Endodermal cell (in vitro differentiated cells): ENCODE results near the gene DPPA5. TPM values are rescaled to one million over a fixed set of nuclear protein-coding genes. Genes with fewer than 3 reads are reported as not detected.

ENCODE experiments used
- DNase-seq: peaks from one replicate; pipeline ENCODE4 v3.0.0-alpha.2; 2017
- H3K27ac ChIP-seq: 2 replicates; pipeline ENCODE4 v1.5.1; 2013; ENCODE audit warnings: mild to moderate bottlenecking, low read depth, low read length, moderate library complexity
- H3K27me3 ChIP-seq: 2 replicates; pipeline ENCODE4 v1.6.1; 2013; ENCODE audit warnings: mild to moderate bottlenecking, low read length, moderate library complexity; ENCODE audit not compliant: insufficient read depth, control insufficient read depth, poor library complexity, severe bottlenecking
- H3K36me3 ChIP-seq: 2 replicates; pipeline ENCODE4 v1.7.0; 2013; ENCODE audit warnings: mild to moderate bottlenecking, low read length, moderate library complexity; ENCODE audit not compliant: control insufficient read depth, insufficient read depth
- H3K4me1 ChIP-seq: one replicate; pipeline ENCODE4 v1.7.0; 2013; ENCODE audit warnings: low read length; ENCODE audit not compliant: control insufficient read depth, insufficient read depth
- H3K4me3 ChIP-seq: 2 replicates; pipeline ENCODE4 v1.5.1; 2013; ENCODE audit warnings: mild to moderate bottlenecking, low read length, moderate library complexity
- H3K9ac ChIP-seq: 2 replicates; pipeline ENCODE4 v1.6.1; 2013; ENCODE audit warnings: mild to moderate bottlenecking, low read length, moderate library complexity; ENCODE audit not compliant: poor library complexity, severe bottlenecking; ENCODE audit errors: extremely low read depth
- H3K9me3 ChIP-seq: 2 replicates; pipeline ENCODE4 v1.6.1; 2013; ENCODE audit warnings: mild to moderate bottlenecking, low read length, moderate library complexity; ENCODE audit not compliant: control insufficient read depth
- H3K27ac Mint-ChIP-seq: 2 replicates; pipeline ENCODE4 v1.8.0; 2020; ENCODE audit warnings: mixed read lengths
- H3K27me3 Mint-ChIP-seq: 2 replicates; pipeline ENCODE4 v1.8.0; 2021; ENCODE audit warnings: mild to moderate bottlenecking, mixed read lengths; ENCODE audit not compliant: insufficient read depth
- H3K36me3 Mint-ChIP-seq: 2 replicates; pipeline ENCODE4 v1.8.0; 2020; ENCODE audit warnings: low read depth, mixed read lengths
- H3K4me1 Mint-ChIP-seq: 2 replicates; pipeline ENCODE4 v1.8.0; 2020; ENCODE audit warnings: mixed read lengths
- H3K4me3 Mint-ChIP-seq: 2 replicates; pipeline ENCODE4 v1.8.0; 2020; ENCODE audit warnings: mild to moderate bottlenecking, moderate library complexity, mixed read lengths
- H3K9me3 Mint-ChIP-seq: 2 replicates; pipeline ENCODE4 v1.8.0; 2020; ENCODE audit warnings: mild to moderate bottlenecking, mixed read lengths
- WGBS, 2 experiments: methylation state at CpG; one replicate each; pipeline versions ENCODE4 v1.1.5 to v1.1.7; 2013; ENCODE audit warnings: missing lambda C conversion rate in 2 of 2, mixed read lengths in 1 of 2; ENCODE audit not compliant: insufficient coverage in 1 of 2, insufficient read length in 1 of 2; 5-methylcytosine and 5-hydroxymethylcytosine counted together
- total RNA-seq, 2 donors: library from RNA; stranded (reverse); fragmentation: NEBNext Ultra II Directional in 1 of 2; extraction: Animal tissue kit (Norgen Biotek cat#: 25700) in 1 of 2; gene quantifications; 2 replicates in 1 of 2; 3 replicates in 1 of 2; pipeline ENCODE4 v1.2.1, GENCODE V29; 2021
- TF ChIP-seq, protein P1 (sequence below): fragments of 200-600 bp; sonication (generic); conservative IDR thresholded peaks from 2 replicates; pipeline ENCODE4 v1.5.0; 2021; ENCODE audit warnings: antibody characterized with exemption, mild to moderate bottlenecking

DPPA5 gene
- total RNA-seq, 2 donors from 2014 or later: not detected

GRCh38 chr6:73369563-73369962 is 15.5 kb upstream of the DPPA5 start, which contains the start of gene OOEP:
TSS of gene OOEP (minus strand) at chr6:73369897. CDS start at chr6:73369792, 105 bp downstream.
- no peak for DNase-seq
- Histone ChIP-seq H3K36me3 (no peaks in the 10 kb centered on the region), H3K4me3 (no peak within 1 kb of the TSS), H3K9me3 (peaks cover 10% of the 10 kb centered on the region), H3K27me3 (no peaks in the 10 kb centered on the region), H3K9ac (no peak within 1 kb of the TSS), H3K27ac (no peak within 1 kb of the TSS), H3K4me1 (no peaks in the 10 kb centered on the region)
- Mint-ChIP-seq H3K9me3 (peaks cover 9% of the 10 kb centered on the region), H3K4me3 (no peak within 1 kb of the TSS), H3K27ac (no peak within 1 kb of the TSS), H3K36me3 (no peaks in the 10 kb centered on the region), H3K27me3 (no peaks in the 10 kb centered on the region), H3K4me1 (peaks cover 8% of the 10 kb centered on the region)
- 96 to 97% methylated on average over 31 to 36 of the region's 36 CpGs for WGBS, 2 experiments
- TF ChIP-seq, protein P1, sequence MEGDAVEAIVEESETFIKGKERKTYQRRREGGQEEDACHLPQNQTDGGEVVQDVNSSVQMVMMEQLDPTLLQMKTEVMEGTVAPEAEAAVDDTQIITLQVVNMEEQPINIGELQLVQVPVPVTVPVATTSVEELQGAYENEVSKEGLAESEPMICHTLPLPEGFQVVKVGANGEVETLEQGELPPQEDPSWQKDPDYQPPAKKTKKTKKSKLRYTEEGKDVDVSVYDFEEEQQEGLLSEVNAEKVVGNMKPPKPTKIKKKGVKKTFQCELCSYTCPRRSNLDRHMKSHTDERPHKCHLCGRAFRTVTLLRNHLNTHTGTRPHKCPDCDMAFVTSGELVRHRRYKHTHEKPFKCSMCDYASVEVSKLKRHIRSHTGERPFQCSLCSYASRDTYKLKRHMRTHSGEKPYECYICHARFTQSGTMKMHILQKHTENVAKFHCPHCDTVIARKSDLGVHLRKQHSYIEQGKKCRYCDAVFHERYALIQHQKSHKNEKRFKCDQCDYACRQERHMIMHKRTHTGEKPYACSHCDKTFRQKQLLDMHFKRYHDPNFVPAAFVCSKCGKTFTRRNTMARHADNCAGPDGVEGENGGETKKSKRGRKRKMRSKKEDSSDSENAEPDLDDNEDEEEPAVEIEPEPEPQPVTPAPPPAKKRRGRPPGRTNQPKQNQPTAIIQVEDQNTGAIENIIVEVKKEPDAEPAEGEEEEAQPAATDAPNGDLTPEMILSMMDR: no peak

DNA sequence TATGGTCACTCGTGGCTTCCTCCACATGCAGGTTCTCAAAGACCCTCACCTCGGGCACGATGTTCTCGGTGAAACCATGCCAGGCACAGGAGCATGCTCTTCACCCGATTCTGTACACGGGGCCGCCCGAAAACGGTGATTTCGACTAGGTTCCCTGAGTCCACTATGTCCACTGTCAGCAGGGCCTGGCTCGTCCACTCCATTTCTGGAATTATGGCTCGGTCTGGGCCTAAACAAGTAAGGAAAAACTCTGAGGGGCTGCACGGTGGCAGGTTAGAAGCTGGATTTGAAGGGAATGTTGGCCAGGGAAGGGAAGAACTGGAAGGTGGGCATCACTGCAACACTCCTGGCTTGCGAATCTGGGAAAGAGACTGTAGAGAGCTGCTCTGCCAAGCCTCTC is 15.1 kb upstream of the DPPA5 start:
- no peaks in the 10 kb centered on the region for H3K27me3 Mint-ChIP-seq
- H3K27ac ChIP-seq: no peak overlapping the region
- peaks cover 10% of the 10 kb centered on the region for H3K9me3 ChIP-seq
- H3K9me3 Mint-ChIP-seq: peaks cover 9% of the 10 kb centered on the region
- TF ChIP-seq, protein P1: no peak
- no peaks in the 10 kb centered on the region for H3K4me1 ChIP-seq
- WGBS, 2 experiments: 95% methylated on average over 14 of the region's 14 CpGs
- no peak overlapping the region for H3K4me3 ChIP-seq
- H3K27me3 ChIP-seq: no peaks in the 10 kb centered on the region
- no peaks in the 10 kb centered on the region for H3K36me3 Mint-ChIP-seq
- H3K36me3 ChIP-seq: no peaks in the 10 kb centered on the region
- no peak overlapping the region for H3K27ac Mint-ChIP-seq
- no peak for DNase-seq
- peaks cover 8% of the 10 kb centered on the region for H3K4me1 Mint-ChIP-seq
- H3K9ac ChIP-seq: no peak overlapping the region
- no peak overlapping the region for H3K4me3 Mint-ChIP-seq

GRCh38 chr6:73368675-73369074 is 14.6 kb upstream of the DPPA5 start:
- H3K36me3 ChIP-seq: no peaks in the 10 kb centered on the region
- peaks cover 9% of the 10 kb centered on the region for H3K9me3 Mint-ChIP-seq
- DNase-seq: no peak
- no peaks in the 10 kb centered on the region for H3K4me1 ChIP-seq
- TF ChIP-seq, protein P1: no peak
- 80 to 100% methylated on average over 2 to 4 of the region's 4 CpGs for WGBS, 2 experiments
- H3K4me3 Mint-ChIP-seq: no peak overlapping the region
- H3K4me1 Mint-ChIP-seq: peaks cover 8% of the 10 kb centered on the region
- no peaks in the 10 kb centered on the region for H3K36me3 Mint-ChIP-seq
- peaks cover 10% of the 10 kb centered on the region for H3K9me3 ChIP-seq
- H3K27ac Mint-ChIP-seq: no peak overlapping the region
- H3K27ac ChIP-seq: no peak overlapping the region
- no peak overlapping the region for H3K9ac ChIP-seq
- no peaks in the 10 kb centered on the region for H3K27me3 ChIP-seq
- no peaks in the 10 kb centered on the region for H3K27me3 Mint-ChIP-seq
- H3K4me3 ChIP-seq: no peak overlapping the region
